Putamen (tissue), 1 donor: ENCODE measurements around the gene ADARB2.
"Not testable (repeated sequence)": the region's sequence is repeated elsewhere in the genome, so short reads cannot be mapped to it uniquely, and the experiment has no call there.

Source experiments
- DNase-seq: peaks from one replicate; pipeline ENCODE4 v3.0.0-alpha.2; 2016; ENCODE audit warnings: low spot score

The ADARB2 gene

GRCh38 chr10:1347962-1348772 lies 389.2 kb downstream of the ADARB2 start:
- DNase-seq: no peak

- DNase-seq: no peak
Measured at GRCh38 chr10:1347525-1347924, 389.8 kb downstream of the ADARB2 start.

GRCh38 chr10:1346201-1346600 lies 391.1 kb downstream of the ADARB2 start:
- DNase-seq: no peak

- DNase-seq: no peak
Measured at GRCh38 chr10:1345368-1345767, 392.0 kb downstream of the ADARB2 start.

- no peak for DNase-seq
Measured at GRCh38 chr10:1344846-1345245, 392.5 kb downstream of the ADARB2 start.

- DNase-seq: no peak
Measured at GRCh38 chr10:1344408-1344807, 392.9 kb downstream of the ADARB2 start.

- no peak for DNase-seq
Measured at GRCh38 chr10:1343176-1343575, 394.1 kb downstream of the ADARB2 start.

- not testable (repeated sequence) for DNase-seq
Measured at GRCh38 chr10:1341052-1341451, 396.3 kb downstream of the ADARB2 start.

- no peak for DNase-seq
Measured at GRCh38 chr10:1339396-1339795, 397.9 kb downstream of the ADARB2 start.

GRCh38 chr10:1335642-1336041 lies 401.7 kb downstream of the ADARB2 start:
- no peak for DNase-seq

GRCh38 chr10:1333981-1334380 lies 403.3 kb downstream of the ADARB2 start:
- DNase-seq: no peak

- DNase-seq: no peak
Measured at GRCh38 chr10:1331560-1331959, 405.8 kb downstream of the ADARB2 start.

- DNase-seq: no peak
Measured at GRCh38 chr10:1329622-1330021, 407.7 kb downstream of the ADARB2 start.

GRCh38 chr10:1328981-1329614 lies 408.2 kb downstream of the ADARB2 start:
- DNase-seq: peak; percentile 15

GRCh38 chr10:1328161-1328823 lies 409.0 kb downstream of the ADARB2 start:
- no peak for DNase-seq

GRCh38 chr10:1327759-1328158 lies 409.6 kb downstream of the ADARB2 start:
- DNase-seq: no peak

GRCh38 chr10:1326514-1326913 lies 410.8 kb downstream of the ADARB2 start:
- not testable (repeated sequence) for DNase-seq

GRCh38 chr10:1324903-1325302 lies 412.4 kb downstream of the ADARB2 start:
- no peak for DNase-seq

- no peak for DNase-seq
Measured at GRCh38 chr10:1323951-1324350, 413.4 kb downstream of the ADARB2 start.

- no peak for DNase-seq
Measured at GRCh38 chr10:1320739-1321320, 416.5 kb downstream of the ADARB2 start.

- DNase-seq: no peak
Measured at GRCh38 chr10:1316809-1317143, 420.5 kb downstream of the ADARB2 start.

GRCh38 chr10:1316121-1316808 lies 421.1 kb downstream of the ADARB2 start:
- DNase-seq: peak; percentile 29
